HG03045 (cell line): ENCODE data around the gene CACNA1F.

Experiments
- ATAC-seq: cut with Tn5 transposase; IDR thresholded peaks from one replicate; pipeline ENCODE4 v1.9.1; 2021; ENCODE audit warnings: mild to moderate bottlenecking, moderate library complexity; ENCODE audit not compliant: unreplicated experiment

Gene CACNA1F

DNA sequence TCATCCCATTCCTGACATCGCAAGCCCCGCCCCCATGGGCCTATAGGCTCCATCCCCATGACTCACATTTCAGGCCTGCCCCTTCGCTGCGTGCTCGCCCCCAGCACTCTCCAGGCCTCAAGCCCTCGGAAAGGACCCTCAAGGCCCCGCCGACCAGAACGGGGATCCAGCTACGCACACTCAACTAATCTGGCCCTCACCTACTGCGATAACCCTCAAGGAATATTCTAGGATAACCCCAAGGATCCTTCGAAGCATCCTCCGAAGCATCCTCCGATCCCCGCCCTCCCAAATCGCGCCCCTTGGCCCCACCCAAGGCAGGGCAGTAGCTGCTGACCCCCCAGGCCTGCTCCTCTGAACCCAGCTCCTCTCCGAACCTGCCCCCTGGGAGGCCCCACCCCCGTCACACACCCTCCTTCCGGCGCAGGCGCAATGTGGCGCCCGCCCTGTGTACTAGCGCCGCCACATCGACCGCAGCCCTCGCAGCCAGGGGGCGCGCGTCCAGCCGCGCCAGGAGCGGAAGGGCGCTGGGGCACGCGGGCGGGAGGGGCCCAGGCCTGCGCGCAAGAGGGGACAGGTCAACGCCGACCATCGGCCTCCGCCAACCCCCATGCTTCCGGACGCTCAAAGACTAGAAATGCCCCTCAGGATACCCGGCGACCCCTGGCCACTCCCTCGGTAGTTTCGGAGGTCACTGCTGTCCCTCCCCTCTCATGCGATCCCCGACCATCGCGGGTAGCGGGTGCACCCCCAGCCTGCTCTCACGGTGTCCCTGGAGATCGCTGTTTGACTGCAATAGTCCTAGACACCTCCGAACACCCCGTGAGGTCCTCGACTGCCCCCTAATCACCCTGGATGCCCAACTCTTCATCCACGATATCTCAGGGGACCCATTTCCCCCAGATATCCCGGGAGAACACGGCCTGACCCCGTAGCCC lies 77.0 kb downstream of the CACNA1F start:
- ATAC-seq, result peak; percentile 89

DNA sequence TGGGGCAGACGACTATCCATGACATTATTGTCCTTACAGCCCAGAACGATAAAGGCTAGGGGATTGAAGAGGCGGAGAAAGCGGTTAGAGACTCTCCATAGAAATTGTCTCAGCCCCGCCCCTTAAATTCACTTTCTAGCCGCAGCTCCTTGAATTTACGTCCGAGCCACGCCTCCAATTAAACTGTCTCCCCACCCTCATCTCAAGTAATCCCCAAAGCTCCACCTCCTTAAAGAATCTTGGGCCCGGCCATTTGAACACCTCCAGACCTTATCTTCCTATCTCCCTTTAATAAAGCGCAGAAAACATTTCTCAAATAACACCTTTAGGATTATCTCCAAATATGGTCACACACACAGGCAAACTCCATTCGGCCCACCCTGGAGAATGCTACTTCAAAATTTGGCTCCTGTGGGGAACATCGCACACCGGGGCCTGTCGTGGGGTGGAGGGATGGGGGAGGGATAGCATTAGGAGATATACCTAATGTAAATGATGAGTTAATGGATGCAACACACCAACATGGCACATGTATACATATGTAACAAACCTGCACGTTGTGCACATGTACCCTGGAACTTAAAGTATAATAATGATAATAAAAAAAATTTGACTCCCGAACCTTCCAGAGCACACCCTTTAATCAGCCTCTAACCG lies 77.8 kb downstream of the CACNA1F start:
- ATAC-seq, result no peak
